ENCODE results near the gene ISLR2. TPM values are rescaled to one million over a fixed set of nuclear protein-coding genes. Genes with fewer than 3 reads are reported as not detected.

Gene ISLR2
- total and polyA plus RNA-seq, 4 donors: 0.03 TPM; not detected in 3

GRCh38 chr15:74174219-74174957, 44.0 kb downstream of the ISLR2 start:
- Histone ChIP-seq H3K36me3 (ENCODE audit: control insufficient read depth in 4 of 4, insufficient read depth in 3 of 4, low read depth in 1 of 4, low read length in 3 of 4) (no peaks in the 10 kb centered on the region), H3K9me3 (ENCODE audit: control insufficient read depth in 4 of 4, low read length in 3 of 4) (no peaks in the 10 kb centered on the region), H3K27me3 (ENCODE audit: control insufficient read depth in 4 of 4, insufficient read depth in 4 of 4, low read length in 3 of 4) (no peaks in the 10 kb centered on the region), H3K4me1 (ENCODE audit: control insufficient read depth in 4 of 4, insufficient read depth in 4 of 4, low read length in 3 of 4) (peaks cover 0 to 3% (median 0%) of the 10 kb centered on the region in 4 donors), H3K9ac (ENCODE audit: low read depth in 1 of 2, low read length in 2 of 2) (no peak overlapping the region), H3K27ac (ENCODE audit: low read depth in 1 of 2, low read length in 2 of 2) (peak overlapping the region; percentile 18 to 42), H3K4me3 (ENCODE audit: low read depth in 1 of 3, low read length in 3 of 3) (no peak overlapping the region)
- TF ChIP-seq FOXA1 (IDR thresholded peaks at IDR 0.05): no peak
- no peak for TF ChIP-seq HNF4G (IDR thresholded peaks at IDR 0.05)
- TF ChIP-seq, protein P1, sequence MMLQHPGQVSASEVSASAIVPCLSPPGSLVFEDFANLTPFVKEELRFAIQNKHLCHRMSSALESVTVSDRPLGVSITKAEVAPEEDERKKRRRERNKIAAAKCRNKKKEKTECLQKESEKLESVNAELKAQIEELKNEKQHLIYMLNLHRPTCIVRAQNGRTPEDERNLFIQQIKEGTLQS (IDR thresholded peaks at IDR 0.05): no peak
- TF ChIP-seq TAF1 (conservative IDR thresholded peaks at IDR 0.05): no peak
- no peak for DNase-seq (ENCODE audit: low spot score)
- 78% methylated on average over 20 of the region's 20 CpGs for WGBS

GRCh38 chr15:74174958-74175253, 44.5 kb downstream of the ISLR2 start:
- no peak for TF ChIP-seq MAX (IDR thresholded peaks at IDR 0.05)
- TF ChIP-seq EGR1 (IDR thresholded peaks at IDR 0.05; ENCODE audit: low read depth in 2 of 2): no peak
- no peak for TF ChIP-seq TAF1 (conservative IDR thresholded peaks at IDR 0.05)
- TF ChIP-seq FOXA1 (IDR thresholded peaks at IDR 0.05): no peak
- 93% methylated on average over 14 of the region's 14 CpGs for WGBS
- Histone ChIP-seq H3K4me1 (ENCODE audit: control insufficient read depth in 4 of 4, insufficient read depth in 4 of 4, low read length in 3 of 4) (peaks cover 0 to 4% (median 0%) of the 10 kb centered on the region in 4 donors), H3K27ac (ENCODE audit: low read depth in 1 of 2, low read length in 2 of 2) (no peak overlapping the region), H3K36me3 (ENCODE audit: control insufficient read depth in 4 of 4, insufficient read depth in 3 of 4, low read depth in 1 of 4, low read length in 3 of 4) (no peaks in the 10 kb centered on the region), H3K27me3 (ENCODE audit: control insufficient read depth in 4 of 4, insufficient read depth in 4 of 4, low read length in 3 of 4) (no peaks in the 10 kb centered on the region), H3K9me3 (ENCODE audit: control insufficient read depth in 4 of 4, low read length in 3 of 4) (no peaks in the 10 kb centered on the region), H3K9ac (ENCODE audit: low read depth in 1 of 2, low read length in 2 of 2) (no peak overlapping the region), H3K4me3 (ENCODE audit: low read depth in 1 of 3, low read length in 3 of 3) (no peak overlapping the region)
- DNase-seq (ENCODE audit: low spot score): no peak

- H3K9me3 ChIP-seq (ENCODE audit: control insufficient read depth in 4 of 4, low read length in 3 of 4): no peaks in the 10 kb centered on the region
- no peak overlapping the region for H3K27ac ChIP-seq (ENCODE audit: low read depth in 1 of 2, low read length in 2 of 2)
- TF ChIP-seq HNF4G (IDR thresholded peaks at IDR 0.05) (no peak), RXRA (IDR thresholded peaks at IDR 0.05) (no peak), FOXA1 (IDR thresholded peaks at IDR 0.05) (no peak), FOXA2 (IDR thresholded peaks at IDR 0.05) (no peak), RAD21 (IDR thresholded peaks at IDR 0.05) (no peak)
- TF ChIP-seq, protein P1 (IDR thresholded peaks at IDR 0.05): no peak
- peaks cover 0 to 4% (median 0%) of the 10 kb centered on the region in 4 donors for H3K4me1 ChIP-seq (ENCODE audit: control insufficient read depth in 4 of 4, insufficient read depth in 4 of 4, low read length in 3 of 4)
- 91% methylated on average over 45 of the region's 45 CpGs for WGBS
- no peak overlapping the region for H3K9ac ChIP-seq (ENCODE audit: low read depth in 1 of 2, low read length in 2 of 2)
- H3K4me3 ChIP-seq (ENCODE audit: low read depth in 1 of 3, low read length in 3 of 3): no peak overlapping the region
- DNase-seq (ENCODE audit: low spot score): no peak
- H3K27me3 ChIP-seq (ENCODE audit: control insufficient read depth in 4 of 4, insufficient read depth in 4 of 4, low read length in 3 of 4): no peaks in the 10 kb centered on the region
- H3K36me3 ChIP-seq (ENCODE audit: control insufficient read depth in 4 of 4, insufficient read depth in 3 of 4, low read depth in 1 of 4, low read length in 3 of 4): no peaks in the 10 kb centered on the region
Measured at GRCh38 chr15:74175271-74176191, 45.1 kb downstream of the ISLR2 start.
